Measurements from ENCODE around the gene KRTAP4-6. TPM values are rescaled to one million over a fixed set of nuclear protein-coding genes. Genes with fewer than 3 reads are reported as not detected.
"Not testable (repeated sequence)": the region's sequence is repeated elsewhere in the genome, so short reads cannot be mapped to it uniquely, and the experiment has no call there.

KRTAP4-6 gene
- total and polyA plus RNA-seq, 8 donors: not detected

GRCh38 chr17:41133880-41134735 is 6.2 kb downstream of the KRTAP4-6 start:
- DNase-seq: no peak
- H3K27ac ChIP-seq: no peak overlapping the region
- TF ChIP-seq CTCF (IDR thresholded peaks at IDR 0.05): no peak
- H3K9me3 ChIP-seq: no peaks in the 10 kb centered on the region
- no peaks in the 10 kb centered on the region for H3K36me3 ChIP-seq
- no peaks in the 10 kb centered on the region for H3K4me1 ChIP-seq
- intact Hi-C loops (cut with DNase I): no loop called here
- no peak overlapping the region for H3K4me3 ChIP-seq
- no peak for ATAC-seq
- 51 to 56% methylated on average over 2 of the region's 2 CpGs for WGBS, 2 donors
- peaks cover 0 to 3% (median 0%) of the 10 kb centered on the region in 4 donors for H3K27me3 ChIP-seq
- no peak for FAIRE-seq

- DNase-seq (no peak), FAIRE-seq (no peak), ATAC-seq (no peak)
- intact Hi-C loops (cut with DNase I): no loop called here
- Histone ChIP-seq H3K36me3 (no peaks in the 10 kb centered on the region), H3K4me1 (no peaks in the 10 kb centered on the region), H3K27ac (no peak overlapping the region), H3K27me3 (peaks cover 0 to 3% (median 0%) of the 10 kb centered on the region in 4 donors), H3K4me3 (no peak overlapping the region), H3K9me3 (no peaks in the 10 kb centered on the region)
- 72 to 87% methylated on average over 3 of the region's 3 CpGs for WGBS, 2 donors
- TF ChIP-seq CTCF (IDR thresholded peaks at IDR 0.05): no peak
Measured at GRCh38 chr17:41131979-41132378, 8.4 kb downstream of the KRTAP4-6 start.

- Histone ChIP-seq H3K27me3 (peaks cover 0 to 7% (median 2%) of the 10 kb centered on the region in 4 donors), H3K27ac (no peak overlapping the region), H3K36me3 (no peaks in the 10 kb centered on the region), H3K4me3 (no peak overlapping the region), H3K9me3 (no peaks in the 10 kb centered on the region), H3K4me1 (no peaks in the 10 kb centered on the region)
- FAIRE-seq (no peak), ATAC-seq (no peak), DNase-seq (no peak)
- intact Hi-C loops (cut with DNase I): no loop called here
- TF ChIP-seq CTCF (IDR thresholded peaks at IDR 0.05): no peak
- WGBS, 2 donors: 7 to 14% methylated on average over 1 of the region's 1 CpG
Measured at GRCh38 chr17:41127371-41127770, 13.0 kb downstream of the KRTAP4-6 start.

GRCh38 chr17:41126412-41126811 is 13.9 kb downstream of the KRTAP4-6 start:
- DNase-seq: no peak
- TF ChIP-seq CTCF (IDR thresholded peaks at IDR 0.05): no peak
- H3K27ac ChIP-seq: no peak overlapping the region
- FAIRE-seq: no peak
- no peaks in the 10 kb centered on the region for H3K4me1 ChIP-seq
- intact Hi-C loops (cut with DNase I): no loop called here
- ATAC-seq: no peak
- peaks cover 0 to 7% (median 0%) of the 10 kb centered on the region in 4 donors for H3K27me3 ChIP-seq
- no peak overlapping the region for H3K4me3 ChIP-seq
- H3K9me3 ChIP-seq: no peaks in the 10 kb centered on the region
- WGBS, 2 donors: 54 to 71% methylated on average over 3 of the region's 3 CpGs
- H3K36me3 ChIP-seq: no peaks in the 10 kb centered on the region

GRCh38 chr17:41125064-41125463 is 15.3 kb downstream of the KRTAP4-6 start:
- TF ChIP-seq CTCF (IDR thresholded peaks at IDR 0.05): no peak
- H3K9me3 ChIP-seq: no peaks in the 10 kb centered on the region
- DNase-seq: no peak
- 70 to 78% methylated on average over 2 of the region's 2 CpGs for WGBS, 2 donors
- intact Hi-C loops (cut with DNase I): no loop called here
- no peaks in the 10 kb centered on the region for H3K36me3 ChIP-seq
- FAIRE-seq: no peak
- peaks cover 0 to 7% (median 0%) of the 10 kb centered on the region in 4 donors for H3K27me3 ChIP-seq
- H3K4me1 ChIP-seq: no peaks in the 10 kb centered on the region
- H3K27ac ChIP-seq: no peak overlapping the region
- ATAC-seq: no peak
- H3K4me3 ChIP-seq: no peak overlapping the region

GRCh38 chr17:41123991-41124371 is 16.4 kb downstream of the KRTAP4-6 start, which contains the start of gene KRTAP4-12:
Gene KRTAP4-12 (minus strand): TSS chr17:41124182. CDS start chr17:41124122, 60 bp downstream.
- H3K4me1 ChIP-seq; H3K36me3 ChIP-seq; intact Hi-C loops (cut with DNase I); DNase-seq; H3K27ac ChIP-seq; ATAC-seq; H3K27me3 ChIP-seq; FAIRE-seq; H3K9me3 ChIP-seq; H3K4me3 ChIP-seq: not testable (repeated sequence)
- WGBS, 2 donors: 53 to 77% methylated on average over 3 of the region's 3 CpGs

- intact Hi-C loops (cut with DNase I); H3K9me3 ChIP-seq; ATAC-seq; H3K4me3 ChIP-seq; H3K27ac ChIP-seq; FAIRE-seq; H3K27me3 ChIP-seq; H3K36me3 ChIP-seq; H3K4me1 ChIP-seq: not testable (repeated sequence)
- peak in 1 of 6 donors; percentile 20 for DNase-seq
- 64 to 67% methylated on average over 6 to 12 of the region's 12 CpGs for WGBS, 2 donors
Measured at GRCh38 chr17:41123292-41123990, 16.9 kb downstream of the KRTAP4-6 start.
